ENCODE results near the gene CTIF.

DNA sequence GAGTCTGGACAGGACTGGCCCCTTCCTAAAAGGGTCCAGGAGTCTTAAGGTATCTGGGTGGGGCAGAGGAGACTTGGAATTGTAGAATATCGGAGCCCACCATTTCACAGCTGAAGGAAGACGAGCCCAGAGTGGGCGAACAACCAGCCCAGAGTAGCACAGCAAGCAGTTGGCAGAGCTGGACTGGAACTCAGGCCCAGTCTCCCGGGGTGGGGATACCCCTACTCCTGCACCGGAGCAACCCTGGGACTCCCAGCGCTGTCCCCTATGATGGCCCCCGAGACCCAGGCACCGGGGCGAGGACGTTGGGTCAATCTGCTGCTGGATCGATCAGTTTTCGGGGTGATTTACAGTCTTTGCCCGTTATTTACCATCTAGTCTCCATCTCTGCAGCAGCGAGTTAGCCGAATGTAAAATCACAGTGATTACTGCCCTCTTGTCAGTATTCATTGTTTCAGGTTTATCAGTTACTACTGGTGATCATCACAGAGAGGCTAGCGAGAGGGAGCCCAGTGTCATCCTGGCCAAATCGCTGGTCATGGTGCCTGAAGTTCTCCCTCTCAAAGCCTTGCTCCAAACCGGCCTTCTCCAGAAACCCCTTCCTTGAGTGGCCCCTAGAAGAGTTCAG lies 336.6 kb downstream of the CTIF start:
- TF ChIP-seq POLR2AphosphoS5 (IDR thresholded peaks at IDR 0.05; ENCODE audit: low read depth, low read length) = no peak
- TF ChIP-seq POLR2A (IDR thresholded peaks at IDR 0.05; ENCODE audit: low read depth, low read length) = no peak
